OCI-LY7 (cell line): ENCODE data around the gene IFI30. TPM values are rescaled to one million over a fixed set of nuclear protein-coding genes. Genes with fewer than 3 reads are reported as not detected.

Experiments
- BruUV-seq: library from RNA; stranded (reverse); fragments of 400-500 nt; replicated peaks from 2 replicates; lab custom pipeline; 2021; lab: Mats Ljungman, UMichigan
- CTCF ChIA-PET: fragments of 300-600 bp; sonication (Branson Sonifier 250); formaldehyde crosslinking; loops from one replicate; lab custom pipeline; 2022; ENCODE audit warnings: antibody characterized with exemption; ENCODE audit not compliant: unreplicated experiment; lab: Charles Lee
- POLR2A ChIA-PET: fragments of 300-600 bp; sonication (Branson Sonifier 250); formaldehyde crosslinking; loops from one replicate; lab custom pipeline; 2022; ENCODE audit warnings: antibody characterized with exemption; lab: Charles Lee
- DNase-seq: peaks from one replicate; pipeline ENCODE4 v3.0.0-alpha.2; 2015; ENCODE audit warnings: low spot score
- H2AFZ ChIP-seq: fragments of 200-600 bp; sonication (generic), shearing (Covaris generic); 2 replicates; pipeline ENCODE4 v1.6.1; 2014; ENCODE audit warnings: mild to moderate bottlenecking, antibody characterized with exemption, low read length, moderate library complexity
- H3K27ac ChIP-seq: fragments of 200-600 bp; sonication (generic); 2 replicates; pipeline ENCODE4 v1.5.1; 2014; ENCODE audit warnings: mixed run types, low read depth, mild to moderate bottlenecking, moderate library complexity, low read length, inconsistent platforms; ENCODE audit not compliant: poor library complexity, severe bottlenecking
- H3K36me3 ChIP-seq: fragments of 200-600 bp; sonication (generic); 2 replicates; pipeline ENCODE4 v1.6.1; 2014; ENCODE audit warnings: mild to moderate bottlenecking, antibody characterized with exemption, low read length, moderate library complexity, mixed read lengths; ENCODE audit not compliant: insufficient read depth
- H3K4me1 ChIP-seq: fragments of 200-600 bp; sonication (generic); 2 replicates; pipeline ENCODE4 v1.5.1; 2014; ENCODE audit warnings: mild to moderate bottlenecking, low read length; ENCODE audit not compliant: insufficient read depth, poor library complexity, severe bottlenecking
- H3K4me2 ChIP-seq: fragments of 200-600 bp; sonication (generic); 2 replicates; pipeline ENCODE4 v1.6.1; 2014; ENCODE audit warnings: mild to moderate bottlenecking, low read length
- H3K4me3 ChIP-seq: fragments of 200-600 bp; sonication (generic); 2 replicates; pipeline ENCODE4 v1.5.1; 2014; ENCODE audit warnings: mild to moderate bottlenecking, low read depth, low read length; ENCODE audit not compliant: poor library complexity, severe bottlenecking
- H3K79me2 ChIP-seq: fragments of 200-600 bp; sonication (generic); 2 replicates; pipeline ENCODE4 v1.6.1; 2016; ENCODE audit warnings: low read depth, mild to moderate bottlenecking, low read length, moderate library complexity, mixed read lengths; ENCODE audit not compliant: insufficient read depth
- H3K9me2 ChIP-seq: fragments of 200-600 bp; sonication (generic); 2 replicates; pipeline ENCODE4 v1.6.1; 2016; ENCODE audit warnings: mild to moderate bottlenecking, low read length, mixed read lengths; ENCODE audit not compliant: insufficient read depth
- H3K9me3 ChIP-seq: fragments of 200-600 bp; sonication (generic); 2 replicates; pipeline ENCODE4 v1.6.1; 2014; ENCODE audit warnings: mild to moderate bottlenecking, mixed run types, low read length, mixed read lengths
- H4K20me1 ChIP-seq: fragments of 200-600 bp; sonication (generic); 2 replicates; pipeline ENCODE4 v1.6.1; 2014; ENCODE audit warnings: mild to moderate bottlenecking, antibody characterized with exemption, low read length, moderate library complexity, mixed read lengths; ENCODE audit not compliant: insufficient read depth
- EZH2phosphoT487 ChIP-seq: fragments of 200-600 bp; sonication (generic); IDR thresholded peaks from 2 replicates; pipeline ENCODE4 v1.6.1; 2018; ENCODE audit warnings: low read depth, borderline replicate concordance, mild to moderate bottlenecking, mixed run types, antibody characterized with exemption, low read length, moderate library complexity, mixed read lengths
- intact Hi-C: fragments of 100-400 bp; cut with micrococcal nuclease; formaldehyde crosslinking; loops from one replicate; pipeline ENCODE4 v1.10.0; 2022; ENCODE audit not compliant: unreplicated experiment
- total RNA-seq, 2 experiments: library from RNA; depleted of rRNA in 1 of 2; stranded (reverse); fragments of >200 nt in 1 of 2; shearing (Covaris generic) in 1 of 2; gene quantifications; 2 replicates each; pipeline ENCODE4 v1.2.3, GENCODE V29; 2014 to 2022
- TF ChIP-seq, protein P1 (sequence below): fragments of 200-600 bp; sonication (generic); conservative IDR thresholded peaks from 2 replicates; pipeline ENCODE4 v1.5.1; 2014; ENCODE audit warnings: mild to moderate bottlenecking, antibody characterized with exemption, low read length, moderate library complexity, mixed read lengths

The IFI30 gene
- total RNA-seq, 2 experiments from 2014 or later: 170 to 195 TPM

DNA sequence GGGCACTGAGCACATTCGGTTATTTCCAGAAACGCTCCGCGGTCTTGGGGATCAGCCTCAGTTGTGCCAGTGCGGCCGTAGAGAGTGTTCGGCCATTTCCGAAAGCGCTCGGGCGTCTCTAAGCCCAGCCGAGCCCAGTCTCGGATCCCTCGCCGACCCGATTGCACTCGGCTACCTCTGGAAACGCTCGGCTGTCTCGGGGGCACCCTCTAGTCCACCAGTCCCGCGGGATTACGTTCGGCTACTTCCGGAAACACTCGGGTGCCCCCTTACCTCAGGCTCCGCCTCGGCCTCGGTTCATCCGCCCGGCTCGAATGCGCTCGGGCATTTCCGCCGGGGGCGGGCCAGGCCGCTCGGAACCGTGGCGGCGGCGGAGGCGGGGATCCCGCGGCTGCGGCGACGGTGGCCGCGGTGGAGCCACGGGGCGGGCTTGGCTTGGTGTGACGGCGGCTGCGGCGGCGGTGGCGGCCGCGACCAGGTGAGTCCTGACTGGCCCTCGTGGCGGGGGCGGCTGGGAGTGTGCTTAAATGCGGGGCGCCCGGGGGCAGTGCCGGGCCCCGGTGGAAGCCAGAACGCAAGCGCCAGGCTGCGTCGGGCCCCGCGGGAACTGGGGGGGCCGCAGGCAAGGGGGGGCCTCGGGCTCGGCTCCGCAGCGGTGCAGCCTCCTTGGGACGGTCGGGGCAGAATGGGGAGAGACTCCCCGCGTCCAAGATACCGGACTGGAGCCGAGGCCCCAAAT is 20.6 kb upstream of the IFI30 start, which contains the start of gene PIK3R2:
Gene PIK3R2, plus strand, starts transcription at position 347 of the 739 bp plus-strand sequence. CDS start 2,717 bp downstream, outside the sequence.
- CTCF ChIA-PET: no interaction called here
- no peaks in the 10 kb centered on the region for H3K9me3 ChIP-seq
- no peaks in the 10 kb centered on the region for H4K20me1 ChIP-seq
- peaks cover 3% of the 10 kb centered on the region; the same call in 1 of the 2 replicates for H3K79me2 ChIP-seq
- POLR2A ChIA-PET: no interaction called here
- no peaks in the 10 kb centered on the region for H3K9me2 ChIP-seq
- peak within 1 kb of the TSS; percentile 94 for H3K4me2 ChIP-seq
- H3K36me3 ChIP-seq: peaks cover 24% of the 10 kb centered on the region; the same call in 1 of the 2 replicates
- peak; percentile 99 for DNase-seq
- H3K4me1 ChIP-seq: peaks cover 32% of the 10 kb centered on the region
- TF ChIP-seq EZH2phosphoT487: no peak
- TF ChIP-seq, protein P1, sequence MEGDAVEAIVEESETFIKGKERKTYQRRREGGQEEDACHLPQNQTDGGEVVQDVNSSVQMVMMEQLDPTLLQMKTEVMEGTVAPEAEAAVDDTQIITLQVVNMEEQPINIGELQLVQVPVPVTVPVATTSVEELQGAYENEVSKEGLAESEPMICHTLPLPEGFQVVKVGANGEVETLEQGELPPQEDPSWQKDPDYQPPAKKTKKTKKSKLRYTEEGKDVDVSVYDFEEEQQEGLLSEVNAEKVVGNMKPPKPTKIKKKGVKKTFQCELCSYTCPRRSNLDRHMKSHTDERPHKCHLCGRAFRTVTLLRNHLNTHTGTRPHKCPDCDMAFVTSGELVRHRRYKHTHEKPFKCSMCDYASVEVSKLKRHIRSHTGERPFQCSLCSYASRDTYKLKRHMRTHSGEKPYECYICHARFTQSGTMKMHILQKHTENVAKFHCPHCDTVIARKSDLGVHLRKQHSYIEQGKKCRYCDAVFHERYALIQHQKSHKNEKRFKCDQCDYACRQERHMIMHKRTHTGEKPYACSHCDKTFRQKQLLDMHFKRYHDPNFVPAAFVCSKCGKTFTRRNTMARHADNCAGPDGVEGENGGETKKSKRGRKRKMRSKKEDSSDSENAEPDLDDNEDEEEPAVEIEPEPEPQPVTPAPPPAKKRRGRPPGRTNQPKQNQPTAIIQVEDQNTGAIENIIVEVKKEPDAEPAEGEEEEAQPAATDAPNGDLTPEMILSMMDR: peak; percentile 58; the same call in 1 of the 2 replicates
- peak within 1 kb of the TSS; percentile 90 for H3K27ac ChIP-seq
- no TSS peak for BruUV-seq
- H2AFZ ChIP-seq: peak within 1 kb of the TSS; percentile 58; the same call in 1 of the 2 replicates
- intact Hi-C loops: loop anchor here (2.0 to 5.0 kb wide), 2 partner anchors 34 to 146 kb away; partner anchors contain the start of gene ARRDC2
- peak within 1 kb of the TSS; percentile 82 for H3K4me3 ChIP-seq

DNA sequence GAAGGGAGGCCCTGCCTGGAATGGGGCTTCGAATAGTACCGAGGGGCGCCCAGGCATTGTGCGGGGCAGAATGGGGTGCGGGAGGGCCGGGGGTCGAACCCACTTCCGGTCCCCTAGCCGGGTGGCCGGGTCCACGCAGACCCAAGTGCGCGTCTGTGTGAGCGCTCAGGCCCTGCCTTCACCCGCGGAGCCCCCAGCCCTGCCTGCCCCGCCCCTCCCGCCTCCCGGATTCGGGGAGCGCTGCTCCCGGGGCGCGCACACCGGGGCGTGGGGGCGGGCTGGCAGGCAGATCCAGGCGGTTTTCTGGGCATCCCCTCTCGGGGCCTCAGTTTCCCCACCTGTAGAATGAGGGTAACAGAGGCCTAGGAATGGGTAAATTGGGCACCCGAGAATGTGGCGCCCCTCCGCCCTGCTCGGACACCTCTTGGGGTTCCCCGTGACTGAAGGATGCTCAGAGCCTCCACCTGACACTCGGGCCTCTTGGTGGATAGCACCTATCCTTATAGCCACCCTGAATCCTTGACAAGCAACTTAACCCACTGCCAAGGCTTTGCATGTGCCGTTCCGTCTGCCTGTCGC is 20.0 kb upstream of the IFI30 start:
- peak overlapping the region; percentile 58; the same call in 1 of the 2 replicates for H2AFZ ChIP-seq
- POLR2A ChIA-PET: no interaction called here
- peaks cover 20% of the 10 kb centered on the region; the same call in 1 of the 2 replicates for H3K36me3 ChIP-seq
- CTCF ChIA-PET: no interaction called here
- H3K27ac ChIP-seq: peak overlapping the region; percentile 90
- BruUV-seq: no TSS peak
- peak; percentile 38 for DNase-seq
- intact Hi-C loops: loop anchor here (2.0 to 5.0 kb wide), 2 partner anchors 35 to 146 kb away; partner anchors contain the start of gene ARRDC2
- TF ChIP-seq, protein P1: no peak
- no peak for TF ChIP-seq EZH2phosphoT487
- peak overlapping the region; percentile 94 for H3K4me2 ChIP-seq
- H4K20me1 ChIP-seq: no peaks in the 10 kb centered on the region
- H3K4me1 ChIP-seq: peaks cover 34% of the 10 kb centered on the region
- no peaks in the 10 kb centered on the region for H3K9me2 ChIP-seq
- peaks cover 3% of the 10 kb centered on the region; the same call in 1 of the 2 replicates for H3K79me2 ChIP-seq
- H3K4me3 ChIP-seq: peak overlapping the region; percentile 82
- no peaks in the 10 kb centered on the region for H3K9me3 ChIP-seq
